Activated naive CD4-positive, alpha-beta T cell treated with anti-CD3 and anti-CD28 coated beads, Interleukin-2, amount 50 U/mL, for 24 hours (primary cell): ENCODE results near the gene TRNAU1AP.
"Not testable (repeated sequence)": the region's sequence is repeated elsewhere in the genome, so short reads cannot be mapped to it uniquely, and the experiment has no call there.

ENCODE experiments used
- H3K27ac Mint-ChIP-seq: one replicate; pipeline ENCODE4 v1.8.0; 2021; ENCODE audit warnings: mild to moderate bottlenecking, mixed read lengths
- H3K27me3 Mint-ChIP-seq: one replicate; pipeline ENCODE4 v1.8.0; 2021; ENCODE audit warnings: mixed read lengths
- H3K36me3 Mint-ChIP-seq: one replicate; pipeline ENCODE4 v1.8.0; 2021; ENCODE audit warnings: mixed read lengths
- H3K4me1 Mint-ChIP-seq: one replicate; pipeline ENCODE4 v1.8.0; 2021; ENCODE audit warnings: mixed read lengths
- H3K4me3 Mint-ChIP-seq: one replicate; pipeline ENCODE4 v1.8.0; 2021; ENCODE audit warnings: mild to moderate bottlenecking, mixed read lengths
- H3K9me3 Mint-ChIP-seq: one replicate; pipeline ENCODE4 v1.8.0; 2021; ENCODE audit warnings: mixed read lengths

TRNAU1AP gene

GRCh38 chr1:28541414-28542015 is 11.4 kb upstream of the TRNAU1AP start:
- not testable (repeated sequence) for H3K9me3 Mint-ChIP-seq, H3K4me3 Mint-ChIP-seq, H3K4me1 Mint-ChIP-seq, H3K27ac Mint-ChIP-seq, H3K36me3 Mint-ChIP-seq, H3K27me3 Mint-ChIP-seq

DNA sequence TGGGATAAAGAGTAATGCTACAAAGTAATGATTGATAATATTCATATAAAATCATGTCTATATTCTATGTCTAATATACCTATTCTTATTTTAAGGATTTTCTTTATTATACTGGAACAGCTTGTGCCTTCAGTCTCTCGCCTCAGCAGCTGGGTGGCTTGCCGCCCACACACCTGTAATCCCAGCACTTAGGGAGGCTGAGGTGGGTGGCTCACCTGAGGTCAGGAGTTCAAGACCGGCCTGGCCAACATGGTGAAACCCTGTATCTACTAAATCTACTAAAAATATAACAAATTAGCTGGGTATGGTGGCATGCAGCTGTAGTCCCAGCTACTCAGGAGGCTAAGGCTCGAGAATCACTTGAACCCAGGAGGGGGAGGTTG is 7.6 kb upstream of the TRNAU1AP start:
- no peaks in the 10 kb centered on the region for H3K4me1 Mint-ChIP-seq
- no peaks in the 10 kb centered on the region for H3K9me3 Mint-ChIP-seq
- H3K4me3 Mint-ChIP-seq: no peak overlapping the region
- no peaks in the 10 kb centered on the region for H3K36me3 Mint-ChIP-seq
- H3K27me3 Mint-ChIP-seq: no peaks in the 10 kb centered on the region
- H3K27ac Mint-ChIP-seq: no peak overlapping the region

- H3K4me1 Mint-ChIP-seq: peaks cover 18% of the 10 kb centered on the region
- H3K36me3 Mint-ChIP-seq: no peaks in the 10 kb centered on the region
- no peaks in the 10 kb centered on the region for H3K9me3 Mint-ChIP-seq
- no peak overlapping the region for H3K4me3 Mint-ChIP-seq
- no peak overlapping the region for H3K27ac Mint-ChIP-seq
- no peaks in the 10 kb centered on the region for H3K27me3 Mint-ChIP-seq
Measured at GRCh38 chr1:28548318-28548717, 4.6 kb upstream of the TRNAU1AP start.

DNA sequence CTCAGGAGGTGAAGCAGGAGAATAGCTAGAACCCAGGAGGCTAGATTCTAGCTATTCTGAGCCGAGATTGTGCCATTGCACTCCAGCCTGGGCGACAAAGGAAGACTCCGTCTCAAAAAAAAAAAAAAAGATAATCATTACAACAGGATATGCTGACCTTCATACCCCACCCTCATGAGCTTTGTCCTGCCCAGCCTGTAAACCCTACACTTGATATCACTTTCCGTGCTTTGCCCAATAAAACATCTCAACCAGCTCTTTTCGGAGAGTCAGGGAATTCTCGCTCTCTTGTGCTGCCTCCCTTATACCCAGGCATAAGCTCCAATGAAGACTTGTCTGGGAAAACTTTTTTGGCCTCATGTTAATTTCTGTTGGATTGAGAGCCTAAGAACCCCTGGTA is 1.5 kb upstream of the TRNAU1AP start:
- Mint-ChIP-seq H3K4me3 (no peak overlapping the region), H3K4me1 (peaks cover 27% of the 10 kb centered on the region), H3K9me3 (no peaks in the 10 kb centered on the region), H3K27ac (no peak overlapping the region), H3K27me3 (no peaks in the 10 kb centered on the region), H3K36me3 (peaks cover 5% of the 10 kb centered on the region)

DNA sequence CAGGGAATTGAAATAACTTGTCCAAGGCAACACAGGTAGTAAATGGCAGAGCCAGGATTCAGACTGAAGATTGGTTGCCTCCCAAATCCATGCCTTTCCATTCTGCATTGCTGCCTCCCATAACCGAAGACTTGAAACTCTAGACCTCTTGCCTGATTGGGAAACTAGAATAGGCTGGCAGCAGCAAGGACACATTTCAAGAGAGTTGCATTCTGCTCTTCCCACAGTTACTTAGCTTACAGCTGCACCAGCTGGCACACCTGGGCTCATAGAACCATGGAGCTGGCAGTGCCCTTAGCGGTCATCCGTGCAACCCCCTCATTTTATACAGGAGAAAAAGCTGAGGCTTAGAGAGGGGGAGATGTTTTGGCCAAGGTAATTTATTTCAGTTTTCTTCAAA is 8.0 kb downstream of the TRNAU1AP start:
- H3K27ac Mint-ChIP-seq: no peak overlapping the region
- H3K27me3 Mint-ChIP-seq: no peaks in the 10 kb centered on the region
- H3K4me3 Mint-ChIP-seq: no peak overlapping the region
- H3K9me3 Mint-ChIP-seq: no peaks in the 10 kb centered on the region
- no peaks in the 10 kb centered on the region for H3K4me1 Mint-ChIP-seq
- H3K36me3 Mint-ChIP-seq: peaks cover 5% of the 10 kb centered on the region

GRCh38 chr1:28564310-28564709 is 11.4 kb downstream of the TRNAU1AP start:
- Mint-ChIP-seq H3K4me3 (no peak overlapping the region), H3K27ac (no peak overlapping the region), H3K4me1 (no peaks in the 10 kb centered on the region), H3K27me3 (no peaks in the 10 kb centered on the region), H3K36me3 (peaks cover 6% of the 10 kb centered on the region), H3K9me3 (no peaks in the 10 kb centered on the region)

DNA sequence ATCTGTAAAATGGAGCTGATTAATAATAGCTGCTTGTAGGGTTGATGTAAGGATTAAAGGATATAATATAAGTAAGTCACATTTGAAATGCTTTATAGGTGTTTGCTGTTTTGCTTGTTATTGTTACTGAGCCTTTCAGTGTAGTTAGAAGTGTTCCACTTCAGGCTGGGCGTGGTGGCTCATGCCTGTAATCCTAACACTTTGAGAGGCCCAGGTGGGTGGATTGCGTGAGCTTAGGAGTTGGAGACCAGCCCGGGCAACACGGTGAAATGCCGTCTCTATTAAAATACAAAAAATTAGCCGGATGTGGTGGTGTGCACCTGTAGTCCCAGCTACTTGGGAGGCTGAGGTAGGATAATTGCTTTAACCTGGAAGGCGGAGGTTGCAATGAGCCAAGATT is 12.2 kb downstream of the TRNAU1AP start:
- peaks cover 6% of the 10 kb centered on the region for H3K36me3 Mint-ChIP-seq
- no peak overlapping the region for H3K4me3 Mint-ChIP-seq

GRCh38 chr1:28565726-28566125 is 12.8 kb downstream of the TRNAU1AP start:
- no peaks in the 10 kb centered on the region for H3K9me3 Mint-ChIP-seq
- no peak overlapping the region for H3K4me3 Mint-ChIP-seq
- no peaks in the 10 kb centered on the region for H3K4me1 Mint-ChIP-seq
- H3K27me3 Mint-ChIP-seq: no peaks in the 10 kb centered on the region
- H3K27ac Mint-ChIP-seq: no peak overlapping the region
- peaks cover 6% of the 10 kb centered on the region for H3K36me3 Mint-ChIP-seq

More for the DNA sequence above, 12.2 kb downstream of the TRNAU1AP start:
- Mint-ChIP-seq H3K9me3 (no peaks in the 10 kb centered on the region), H3K27ac (no peak overlapping the region), H3K27me3 (no peaks in the 10 kb centered on the region), H3K4me1 (no peaks in the 10 kb centered on the region)

DNA sequence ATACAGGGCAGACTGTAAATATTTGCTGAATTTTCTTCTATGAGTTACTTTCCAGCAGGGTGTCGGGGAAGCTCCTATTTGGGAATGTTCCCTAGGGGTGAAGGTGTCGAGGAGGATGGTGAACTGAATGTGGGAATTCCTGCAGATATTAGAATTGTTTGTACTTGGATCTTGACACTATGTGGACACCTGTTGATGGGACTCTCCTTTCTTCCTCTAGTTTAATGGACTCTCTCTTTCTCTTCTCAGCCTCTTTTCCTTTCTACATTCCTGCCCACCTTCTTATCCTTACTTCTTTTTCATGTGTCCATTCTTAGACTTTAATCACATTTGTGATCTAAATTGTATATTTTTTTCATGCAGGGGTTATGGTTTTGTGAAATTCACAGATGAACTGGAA is 14.0 kb downstream of the TRNAU1AP start:
- H3K9me3 Mint-ChIP-seq: no peaks in the 10 kb centered on the region
- H3K4me3 Mint-ChIP-seq: no peak overlapping the region
- H3K27me3 Mint-ChIP-seq: no peaks in the 10 kb centered on the region
- H3K4me1 Mint-ChIP-seq: no peaks in the 10 kb centered on the region
- no peak overlapping the region for H3K27ac Mint-ChIP-seq
- H3K36me3 Mint-ChIP-seq: peaks cover 7% of the 10 kb centered on the region

GRCh38 chr1:28571911-28572310 is 19.0 kb downstream of the TRNAU1AP start:
- no peak overlapping the region for H3K27ac Mint-ChIP-seq
- no peaks in the 10 kb centered on the region for H3K27me3 Mint-ChIP-seq
- H3K36me3 Mint-ChIP-seq: peaks cover 6% of the 10 kb centered on the region
- H3K4me3 Mint-ChIP-seq: no peak overlapping the region
- no peaks in the 10 kb centered on the region for H3K9me3 Mint-ChIP-seq
- H3K4me1 Mint-ChIP-seq: no peaks in the 10 kb centered on the region

DNA sequence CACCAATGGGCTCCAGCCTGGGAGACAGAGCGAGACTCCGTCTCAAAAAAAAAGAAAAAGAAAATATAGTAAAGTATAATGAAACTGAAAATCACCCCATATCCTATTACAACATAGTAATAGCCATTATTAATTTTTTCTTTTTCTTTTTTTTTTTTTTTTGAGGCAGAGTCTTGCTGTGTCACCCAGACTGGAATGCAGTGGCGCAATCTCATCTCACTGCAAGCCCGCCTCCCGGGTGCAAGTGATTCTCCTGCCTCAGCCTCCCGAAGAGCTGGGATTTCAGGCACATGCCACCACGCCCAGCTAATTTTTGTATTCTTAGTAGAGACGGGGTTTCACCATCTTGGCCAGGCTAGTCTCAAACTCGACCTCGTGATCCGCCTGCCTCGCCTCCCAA is 20.0 kb downstream of the TRNAU1AP start:
- not testable (repeated sequence) for H3K9me3 Mint-ChIP-seq, H3K27me3 Mint-ChIP-seq, H3K4me3 Mint-ChIP-seq, H3K27ac Mint-ChIP-seq, H3K4me1 Mint-ChIP-seq, H3K36me3 Mint-ChIP-seq

DNA sequence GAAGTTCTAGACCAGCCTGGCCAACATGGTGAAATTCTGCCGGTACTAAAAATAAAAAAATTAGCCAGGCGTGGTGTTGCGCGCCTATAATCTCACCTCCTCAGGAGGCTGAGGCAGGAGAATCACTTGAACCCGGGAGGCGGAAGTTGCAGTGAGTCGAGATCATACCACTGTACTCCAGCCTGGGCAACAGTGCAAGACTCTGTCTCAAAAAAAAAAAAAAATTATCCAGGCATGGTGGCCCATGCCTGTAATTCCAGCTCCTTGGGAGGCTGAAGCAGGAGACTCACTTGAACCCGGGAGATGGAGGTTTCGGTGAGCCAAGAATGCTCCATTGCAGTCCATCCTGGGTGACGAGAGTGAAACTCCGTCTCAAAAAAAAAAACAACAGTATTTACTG is 20.7 kb downstream of the TRNAU1AP start:
- peaks cover 8% of the 10 kb centered on the region for H3K36me3 Mint-ChIP-seq
- H3K27ac Mint-ChIP-seq: no peak overlapping the region
- H3K4me1 Mint-ChIP-seq: peaks cover 6% of the 10 kb centered on the region
- no peaks in the 10 kb centered on the region for H3K9me3 Mint-ChIP-seq
- no peaks in the 10 kb centered on the region for H3K27me3 Mint-ChIP-seq
- no peak overlapping the region for H3K4me3 Mint-ChIP-seq

DNA sequence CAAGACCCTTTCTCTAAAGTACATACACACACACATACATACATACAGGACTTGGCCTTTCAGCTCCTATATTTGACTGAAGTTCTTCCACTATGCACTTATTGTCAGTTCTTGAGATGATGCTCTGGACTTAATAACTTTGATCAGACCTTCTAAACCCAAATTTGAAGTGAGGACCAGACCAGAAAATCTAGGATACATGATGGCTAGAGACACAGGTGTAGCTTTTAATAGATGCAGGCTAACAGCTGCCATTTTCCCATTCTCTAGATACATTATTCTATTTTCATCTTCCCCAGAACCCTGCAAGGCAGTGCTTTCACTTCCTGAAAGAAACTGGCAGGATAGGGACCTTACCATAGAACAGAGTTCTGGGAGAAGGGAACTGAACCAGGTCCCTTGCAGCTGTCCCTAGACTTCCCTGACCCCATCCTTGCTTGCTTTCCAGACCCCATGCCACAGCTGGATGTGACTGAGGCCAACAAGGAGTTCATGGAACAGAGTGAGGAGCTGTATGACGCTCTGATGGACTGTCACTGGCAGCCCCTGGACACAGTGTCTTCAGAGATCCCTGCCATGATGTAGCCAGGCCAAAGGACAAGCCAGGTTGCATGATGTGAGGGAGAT is 24.3 kb downstream of the TRNAU1AP start:
- no peaks in the 10 kb centered on the region for H3K27me3 Mint-ChIP-seq

GRCh38 chr1:28577738-28578536 is 25.1 kb downstream of the TRNAU1AP start:
- Mint-ChIP-seq H3K36me3 (peaks cover 25% of the 10 kb centered on the region), H3K4me1 (peaks cover 26% of the 10 kb centered on the region)

More for the DNA sequence above, 24.3 kb downstream of the TRNAU1AP start:
- Mint-ChIP-seq H3K4me3 (peak overlapping the region; percentile 69), H3K9me3 (no peaks in the 10 kb centered on the region), H3K4me1 (peaks cover 25% of the 10 kb centered on the region), H3K27ac (peak overlapping the region; percentile 37), H3K36me3 (peaks cover 25% of the 10 kb centered on the region)

GRCh38 chr1:28578696-28579218 is 25.9 kb downstream of the TRNAU1AP start:
- Mint-ChIP-seq H3K27ac (peak overlapping the region; percentile 87), H3K36me3 (peaks cover 25% of the 10 kb centered on the region), H3K4me1 (peaks cover 26% of the 10 kb centered on the region), H3K27me3 (no peaks in the 10 kb centered on the region), H3K4me3 (peak overlapping the region; percentile 98), H3K9me3 (no peaks in the 10 kb centered on the region)

More at GRCh38 chr1:28577738-28578536, 25.1 kb downstream of the TRNAU1AP start:
- peak overlapping the region; percentile 69 for H3K4me3 Mint-ChIP-seq
- H3K27ac Mint-ChIP-seq: peak overlapping the region; percentile 84
- no peaks in the 10 kb centered on the region for H3K27me3 Mint-ChIP-seq
- H3K9me3 Mint-ChIP-seq: no peaks in the 10 kb centered on the region

- Mint-ChIP-seq H3K9me3 (no peaks in the 10 kb centered on the region), H3K4me3 (peak overlapping the region; percentile 98), H3K27ac (peak overlapping the region; percentile 97), H3K4me1 (peaks cover 26% of the 10 kb centered on the region), H3K27me3 (no peaks in the 10 kb centered on the region), H3K36me3 (peaks cover 25% of the 10 kb centered on the region)
Measured at GRCh38 chr1:28579401-28579800, 26.5 kb downstream of the TRNAU1AP start.
